Endothelial cell of umbilical vein (primary cell): Measurements from ENCODE around the gene ZNF330.

Source experiments
- EZH2 ChIP-seq: IDR thresholded peaks from 2 replicates; pipeline ENCODE4 v1.6.1; 2012; ENCODE audit warnings: borderline replicate concordance, low read depth, mild to moderate bottlenecking, moderate library complexity, low read length, inconsistent platforms; ENCODE audit not compliant: severe bottlenecking
- MAX ChIP-seq: IDR thresholded peaks from 2 replicates; pipeline ENCODE4 v1.6.1; 2011; ENCODE audit not compliant: insufficient read depth, insufficient read length
- MYC ChIP-seq: IDR thresholded peaks from one replicate; pipeline ENCODE4 v1.6.1; 2011; ENCODE audit warnings: mild to moderate bottlenecking, low read depth, low read length
- POLR2A ChIP-seq: IDR thresholded peaks from 2 replicates; pipeline ENCODE4 v1.6.1; 2012; ENCODE audit warnings: low read depth, mild to moderate bottlenecking, control low read depth, low read length
- POLR2AphosphoS5 ChIP-seq: IDR thresholded peaks from 2 replicates; pipeline ENCODE4 v1.6.1; 2012; ENCODE audit warnings: low read depth, mild to moderate bottlenecking, control low read depth, low read length, moderate library complexity; ENCODE audit not compliant: insufficient read depth
- TF ChIP-seq, protein P1 (sequence below), 2 donors: IDR thresholded peaks; 1 replicate in 1 of 2; 2 replicates in 1 of 2; pipeline ENCODE4 v1.5.1; 2011; ENCODE audit warnings: low read length in 2 of 2, mild to moderate bottlenecking in 2 of 2, moderate library complexity in 2 of 2, control low read depth in 1 of 2, inconsistent platforms in 1 of 2, low read depth in 1 of 2; ENCODE audit not compliant: insufficient read depth in 1 of 2; ENCODE audit errors: extremely low read depth in 1 of 2

DNA sequence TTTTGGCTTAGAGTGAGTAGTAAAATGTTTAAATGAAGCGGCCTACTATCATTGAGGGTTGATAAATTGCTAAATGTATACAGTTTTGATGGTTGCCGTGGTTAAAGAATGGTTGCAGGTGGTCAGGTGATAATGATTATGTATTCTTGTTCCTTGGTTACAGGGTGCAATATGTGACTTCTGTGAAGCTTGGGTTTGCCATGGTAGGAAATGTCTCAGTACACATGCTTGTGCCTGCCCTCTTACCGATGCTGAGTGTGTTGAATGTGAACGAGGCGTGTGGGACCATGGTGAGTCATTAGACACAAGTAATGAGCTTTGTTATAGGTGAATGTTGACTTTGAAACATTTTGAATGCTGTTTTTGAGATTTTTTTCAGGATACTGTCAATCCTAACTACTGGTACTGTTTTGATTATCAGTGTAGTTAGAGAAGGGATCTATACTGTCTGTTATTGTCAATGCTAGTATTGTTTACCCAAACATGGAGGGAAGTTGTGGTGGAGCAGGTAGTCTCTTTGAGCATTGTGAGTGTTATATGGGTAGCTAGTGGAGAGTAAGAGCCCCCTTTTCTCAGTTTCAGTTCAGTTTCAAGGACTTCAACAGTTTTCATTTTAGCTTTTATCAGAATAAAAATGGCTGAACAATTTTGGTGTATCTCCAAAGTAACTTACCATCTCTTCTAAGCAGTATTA, 8.9 kb downstream of the ZNF330 start:
- TF ChIP-seq, protein P1, sequence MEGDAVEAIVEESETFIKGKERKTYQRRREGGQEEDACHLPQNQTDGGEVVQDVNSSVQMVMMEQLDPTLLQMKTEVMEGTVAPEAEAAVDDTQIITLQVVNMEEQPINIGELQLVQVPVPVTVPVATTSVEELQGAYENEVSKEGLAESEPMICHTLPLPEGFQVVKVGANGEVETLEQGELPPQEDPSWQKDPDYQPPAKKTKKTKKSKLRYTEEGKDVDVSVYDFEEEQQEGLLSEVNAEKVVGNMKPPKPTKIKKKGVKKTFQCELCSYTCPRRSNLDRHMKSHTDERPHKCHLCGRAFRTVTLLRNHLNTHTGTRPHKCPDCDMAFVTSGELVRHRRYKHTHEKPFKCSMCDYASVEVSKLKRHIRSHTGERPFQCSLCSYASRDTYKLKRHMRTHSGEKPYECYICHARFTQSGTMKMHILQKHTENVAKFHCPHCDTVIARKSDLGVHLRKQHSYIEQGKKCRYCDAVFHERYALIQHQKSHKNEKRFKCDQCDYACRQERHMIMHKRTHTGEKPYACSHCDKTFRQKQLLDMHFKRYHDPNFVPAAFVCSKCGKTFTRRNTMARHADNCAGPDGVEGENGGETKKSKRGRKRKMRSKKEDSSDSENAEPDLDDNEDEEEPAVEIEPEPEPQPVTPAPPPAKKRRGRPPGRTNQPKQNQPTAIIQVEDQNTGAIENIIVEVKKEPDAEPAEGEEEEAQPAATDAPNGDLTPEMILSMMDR (IDR thresholded peaks at IDR 0.05; ENCODE audit: extremely low read depth in 1 of 2, insufficient read depth in 1 of 2, low read depth in 1 of 2, low read length in 2 of 2) = no peak
- TF ChIP-seq EZH2 = no peak
- no peak for TF ChIP-seq POLR2A
- TF ChIP-seq POLR2AphosphoS5 = no peak
- no peak for TF ChIP-seq MYC
- TF ChIP-seq MAX = no peak
